IMR-90 (cell line): ENCODE data around the gene FBP1. TPM values are rescaled to one million over a fixed set of nuclear protein-coding genes. Genes with fewer than 3 reads are reported as not detected.

Experiments used
- ATAC-seq: fragments of 200-7000 bp; cut with Tn5 transposase; 2 replicates; pipeline ENCODE4 v1.9.1; 2020; ENCODE audit warnings: low read depth, mild to moderate bottlenecking, moderate library complexity
- BruUV-seq: library from RNA; stranded (reverse); fragments of 400-500 nt; replicated peaks from 2 replicates; lab custom pipeline; 2021; lab: Mats Ljungman, UMichigan
- CTCF ChIA-PET: fragments of 300-600 bp; formaldehyde crosslinking; extraction: SDS; loops from one replicate; lab custom pipeline; 2021; ENCODE audit warnings: antibody characterized with exemption; lab: Yijun Ruan, JAX
- POLR2A ChIA-PET: fragments of 300-600 bp; sonication (Branson Sonifier 250); formaldehyde crosslinking; loops from one replicate; lab custom pipeline; 2022; ENCODE audit warnings: antibody characterized with exemption; ENCODE audit not compliant: unreplicated experiment; lab: Charles Lee
- DNase-seq: peaks from one replicate; pipeline ENCODE4 v3.0.0; 2013
- H2AFZ ChIP-seq: replicated peaks from 2 replicates; pipeline ENCODE3; 2013; ENCODE audit warnings: low read length, mild to moderate bottlenecking; ENCODE audit not compliant: poor library complexity
- H2AK5ac ChIP-seq: 2 replicates; pipeline ENCODE4 v1.6.1; 2013; ENCODE audit warnings: low read depth, low read length, inconsistent platforms
- H2AK9ac ChIP-seq: replicated peaks from 2 replicates; pipeline ENCODE3; 2013; ENCODE audit warnings: mild to moderate bottlenecking, low read depth, low read length, moderate library complexity; ENCODE audit not compliant: poor library complexity
- H2BK120ac ChIP-seq: 2 replicates; pipeline ENCODE4 v1.6.1; 2013; ENCODE audit warnings: low read depth, low read length, inconsistent platforms
- H2BK15ac ChIP-seq: 3 replicates; pipeline ENCODE4 v1.6.1; 2013; ENCODE audit warnings: low read depth, low read length, inconsistent platforms
- H2BK20ac ChIP-seq: 2 replicates; pipeline ENCODE4 v1.6.1; 2013; ENCODE audit warnings: low read depth, mild to moderate bottlenecking, inconsistent platforms, low read length, moderate library complexity
- H2BK5ac ChIP-seq: 2 replicates; pipeline ENCODE4 v1.6.1; 2013; ENCODE audit warnings: mild to moderate bottlenecking, low read depth, low read length, inconsistent platforms; ENCODE audit not compliant: poor library complexity, severe bottlenecking
- H3K14ac ChIP-seq: replicated peaks from 2 replicates; pipeline ENCODE4 v1.6.1; 2013; ENCODE audit warnings: low read depth, low read length, inconsistent platforms
- H3K18ac ChIP-seq: 2 replicates; pipeline ENCODE4 v1.6.1; 2013; ENCODE audit warnings: low read depth, low read length, control low read depth
- H3K23ac ChIP-seq: 2 replicates; pipeline ENCODE4 v1.6.1; 2013; ENCODE audit warnings: low read depth, low read length, inconsistent platforms
- H3K27ac ChIP-seq: 2 replicates; pipeline ENCODE4 v1.5.1; 2013; ENCODE audit warnings: mild to moderate bottlenecking, control low read depth, low read length; ENCODE audit not compliant: insufficient read depth
- H3K27me3 ChIP-seq: 2 replicates; pipeline ENCODE4 v1.6.1; 2013; ENCODE audit warnings: low read length; ENCODE audit not compliant: control insufficient read depth, insufficient read depth
- H3K36me3 ChIP-seq: 2 replicates; pipeline ENCODE4 v1.6.1; 2013; ENCODE audit warnings: low read length, mixed read lengths; ENCODE audit not compliant: control insufficient read depth, insufficient read depth
- H3K4ac ChIP-seq: 2 replicates; pipeline ENCODE4 v1.6.1; 2013; ENCODE audit warnings: low read depth, low read length, inconsistent platforms
- H3K4me1 ChIP-seq: 2 replicates; pipeline ENCODE4 v1.6.1; 2013; ENCODE audit warnings: low read length, mixed read lengths; ENCODE audit not compliant: control insufficient read depth, insufficient read depth
- H3K4me2 ChIP-seq: 2 replicates; pipeline ENCODE4 v1.6.1; 2013; ENCODE audit warnings: low read depth, mild to moderate bottlenecking, control low read depth, low read length, moderate library complexity
- H3K4me3 ChIP-seq: 2 replicates; pipeline ENCODE4 v1.5.1; 2013; ENCODE audit warnings: low read depth, mild to moderate bottlenecking, control low read depth, low read length, moderate library complexity; ENCODE audit not compliant: insufficient read depth
- H3K56ac ChIP-seq: 2 replicates; pipeline ENCODE4 v1.6.1; 2013; ENCODE audit warnings: low read length, inconsistent platforms; ENCODE audit not compliant: insufficient read depth; ENCODE audit errors: extremely low read depth
- H3K79me1 ChIP-seq, 2 experiments: 2 replicates each; pipeline ENCODE4 v1.6.1; 2013; ENCODE audit warnings: low read length in 2 of 2, inconsistent platforms in 1 of 2, low read depth in 1 of 2
- H3K9ac ChIP-seq: 2 replicates; pipeline ENCODE4 v1.6.1; 2013; ENCODE audit warnings: low read depth, low read length, control low read depth
- H3K9me1 ChIP-seq: 2 replicates; pipeline ENCODE4 v1.6.1; 2013; ENCODE audit warnings: low read length, inconsistent platforms; ENCODE audit not compliant: insufficient read depth
- H3K9me3 ChIP-seq: 2 replicates; pipeline ENCODE4 v1.6.1; 2013; ENCODE audit warnings: low read length; ENCODE audit not compliant: control insufficient read depth, insufficient read depth
- H4K20me1 ChIP-seq: 2 replicates; pipeline ENCODE4 v1.6.1; 2013; ENCODE audit warnings: low read length, inconsistent platforms; ENCODE audit not compliant: insufficient read depth
- H4K5ac ChIP-seq: 2 replicates; pipeline ENCODE4 v1.6.1; 2013; ENCODE audit warnings: mild to moderate bottlenecking, low read depth, low read length, control low read depth
- H4K8ac ChIP-seq, 2 experiments: 2 replicates each; pipeline ENCODE4 v1.6.1; 2013; ENCODE audit warnings: low read depth in 2 of 2, low read length in 2 of 2, control low read depth in 1 of 2, inconsistent platforms in 1 of 2
- H4K91ac ChIP-seq: 2 replicates; pipeline ENCODE4 v1.6.1; 2013; ENCODE audit warnings: low read depth, low read length, inconsistent platforms; ENCODE audit not compliant: insufficient read depth
- BHLHE40 ChIP-seq: fragments of 150-350 bp; IDR thresholded peaks from 2 replicates; pipeline ENCODE4 v1.6.1; 2016; ENCODE audit warnings: mild to moderate bottlenecking, low read depth, low read length
- NFE2L2 ChIP-seq: fragments of 150-350 bp; IDR thresholded peaks from 2 replicates; pipeline ENCODE4 v1.6.1; 2016; ENCODE audit warnings: low read depth, mild to moderate bottlenecking, low read length
- WGBS, 2 experiments: methylation state at CpG; one replicate each; pipeline versions ENCODE4 v1.1.5 to v1.1.7; 2013; ENCODE audit warnings: missing lambda C conversion rate in 2 of 2; ENCODE audit not compliant: insufficient read length in 1 of 2; ENCODE audit errors: extremely low coverage in 2 of 2; 5-methylcytosine and 5-hydroxymethylcytosine counted together
- dilution Hi-C: fragments of 300-500 bp; cut with HindIII; formaldehyde crosslinking; loops from one replicate; pipeline ENCODE4 v1.14.3; 2018; ENCODE audit warnings: low sequenced_read_pairs; ENCODE audit not compliant: unreplicated experiment
- in situ Hi-C: fragments of 300-500 bp; cut with MboI; formaldehyde crosslinking; loops from 3 replicates; pipeline ENCODE4 v1.14.3; 2019; ENCODE audit warnings: low sequenced_read_pairs, inconsistent platforms, mixed read lengths
- intact Hi-C: fragments of 100-400 bp; cut with micrococcal nuclease; formaldehyde crosslinking; loops from 2 replicates; pipeline ENCODE4 v1.10.0; 2022
- polyA plus RNA-seq, 3 experiments: library from polyadenylated mRNA; depleted of rRNA; stranded (reverse); fragments of >200 nt; gene quantifications; 2 replicates each; pipeline ENCODE4 v1.2.3, GENCODE V29; 2012; ENCODE audit warnings: low replicate concordance in 1 of 3
- total RNA-seq: library from RNA; depleted of rRNA; stranded (reverse); fragments of >200 nt; gene quantifications from 2 replicates; pipeline ENCODE4 v1.2.3, GENCODE V29; 2012

FBP1 gene
- total and polyA plus RNA-seq, 2 of the 4 experiments (the other 2 are of a cell fraction), result not detected

GRCh38 chr9:94567271-94567670, 72.0 kb downstream of the FBP1 start:
- Histone ChIP-seq H3K23ac (no peak overlapping the region), H2AFZ (no peak overlapping the region), H4K20me1 (no peaks in the 10 kb centered on the region), H4K8ac (no peak overlapping the region), H3K9me1 (no peaks in the 10 kb centered on the region), H4K5ac (no peak overlapping the region), H3K4me3 (no peak overlapping the region), H3K79me1 (no peaks in the 10 kb centered on the region), H3K36me3 (no peaks in the 10 kb centered on the region), H3K27me3 (peaks cover 3% of the 10 kb centered on the region), H3K18ac (no peak overlapping the region), H2BK20ac (no peak overlapping the region), H2BK120ac (no peak overlapping the region), H3K56ac (no peak overlapping the region), H3K27ac (no peak overlapping the region), H3K14ac (no peak overlapping the region), H3K4me1 (no peaks in the 10 kb centered on the region), H2AK5ac (no peak overlapping the region), H2AK9ac (no peak overlapping the region), H2BK15ac (no peak overlapping the region), H4K91ac (no peak overlapping the region), H3K9ac (no peak overlapping the region), H3K4ac (no peak overlapping the region), H3K4me2 (no peak overlapping the region), H2BK5ac (no peak overlapping the region), H3K9me3 (no peaks in the 10 kb centered on the region)
- in situ Hi-C loops (no loop called here), intact Hi-C loops (loop anchor here (10.0 kb wide), 1 partner anchor 62 kb away; no protein-coding TSS in a partner anchor), dilution Hi-C loops (no loop called here)
- TF ChIP-seq BHLHE40 (no peak), NFE2L2 (no peak)
- ChIA-PET CTCF (no interaction called here), POLR2A (no interaction called here)
- WGBS, 2 experiments, result no CpG with 5 or more reads among the region's 2 CpGs
- no peak for DNase-seq
- no TSS peak for BruUV-seq
- no peak for ATAC-seq
